SK-N-MC (cell line): Measurements from ENCODE around the gene SLC6A7.

ENCODE experiments used
- EZH2 ChIP-seq: fragments of 200-600 bp; sonication (generic); IDR thresholded peaks from one replicate; pipeline ENCODE4 v1.6.1; 2017; ENCODE audit warnings: antibody characterized with exemption
- FOXP2 ChIP-seq: optimal IDR thresholded peaks from 2 replicates; pipeline ENCODE3; 2011; ENCODE audit warnings: mild to moderate bottlenecking, moderate library complexity; ENCODE audit not compliant: insufficient read depth; ENCODE audit errors: extremely low read length, control extremely low read depth
- POLR2AphosphoS5 ChIP-seq: IDR thresholded peaks from 2 replicates; pipeline ENCODE4 v1.6.1; 2012; ENCODE audit warnings: mild to moderate bottlenecking, low read depth, low read length, borderline replicate concordance

DNA sequence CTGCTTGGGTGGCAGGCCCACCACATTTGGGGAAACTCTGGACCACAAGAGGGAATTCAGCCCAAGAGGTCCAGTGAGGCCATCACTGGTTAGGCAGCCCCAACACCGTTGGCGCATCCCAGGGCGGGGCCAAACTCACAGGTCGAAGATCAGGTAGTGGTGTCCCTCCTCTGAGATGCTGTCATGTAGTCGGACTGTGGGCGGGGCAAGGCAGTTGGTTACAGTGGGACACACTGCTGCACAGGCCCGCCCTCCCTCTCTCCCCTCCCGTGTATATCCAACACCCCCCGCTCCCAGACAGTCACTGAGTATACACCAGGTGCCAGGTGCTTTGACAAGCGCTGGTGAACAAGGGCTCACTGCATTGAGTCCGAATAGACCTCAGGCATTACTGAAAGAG, 67.6 kb downstream of the SLC6A7 start:
- no peak for TF ChIP-seq EZH2
- no peak for TF ChIP-seq POLR2AphosphoS5
- TF ChIP-seq FOXP2, result no peak
